Smooth muscle cell of the brain vasculature (primary cell): Measurements from ENCODE around the gene MAPRE2.

Source experiments
- DNase-seq: peaks from one replicate; pipeline ENCODE4 v3.0.0-alpha.2; 2012; ENCODE audit warnings: low read depth, low spot score

The MAPRE2 gene

DNA sequence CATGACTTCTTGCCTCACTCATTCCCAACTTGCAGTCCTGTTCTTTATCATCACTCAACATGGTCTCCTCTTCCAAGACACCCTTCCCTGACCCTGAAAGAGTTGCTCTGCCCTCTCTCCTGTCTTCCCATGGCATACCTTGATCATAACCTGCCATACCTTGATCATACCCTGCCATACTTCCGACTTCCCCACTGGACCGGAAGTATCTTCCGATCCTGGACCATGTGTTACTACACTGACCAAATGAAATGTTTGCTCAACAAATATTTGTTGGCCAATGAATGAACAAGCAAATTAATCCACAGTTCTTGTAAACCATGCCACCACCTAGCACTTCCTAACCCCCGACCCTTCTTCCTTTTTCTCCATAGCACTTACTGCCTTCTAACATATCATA lies 138.7 kb downstream of the MAPRE2 start:
- DNase-seq: no peak

DNA sequence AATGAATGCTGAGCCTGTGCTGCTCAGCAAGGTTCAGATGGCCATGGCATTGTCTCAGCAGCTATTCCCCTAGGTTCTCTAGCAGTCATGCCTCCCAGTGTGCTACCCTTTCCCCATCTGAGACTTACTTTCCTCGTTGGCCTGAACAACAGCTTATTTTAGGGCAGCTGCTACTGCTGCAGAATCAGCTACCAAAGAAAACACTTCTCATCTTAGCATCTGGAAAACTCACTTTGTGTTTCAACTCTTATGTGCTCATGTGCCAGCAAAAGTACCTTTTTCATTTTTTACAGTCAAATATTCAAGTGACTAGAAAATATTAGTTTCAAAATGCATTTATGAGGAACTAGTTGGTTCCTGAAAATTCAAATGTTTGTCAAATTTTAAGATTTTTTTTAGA lies 139.2 kb downstream of the MAPRE2 start:
- no peak for DNase-seq

GRCh38 chr18:35182151-35182550 lies 140.9 kb downstream of the MAPRE2 start:
- no peak for DNase-seq

DNA sequence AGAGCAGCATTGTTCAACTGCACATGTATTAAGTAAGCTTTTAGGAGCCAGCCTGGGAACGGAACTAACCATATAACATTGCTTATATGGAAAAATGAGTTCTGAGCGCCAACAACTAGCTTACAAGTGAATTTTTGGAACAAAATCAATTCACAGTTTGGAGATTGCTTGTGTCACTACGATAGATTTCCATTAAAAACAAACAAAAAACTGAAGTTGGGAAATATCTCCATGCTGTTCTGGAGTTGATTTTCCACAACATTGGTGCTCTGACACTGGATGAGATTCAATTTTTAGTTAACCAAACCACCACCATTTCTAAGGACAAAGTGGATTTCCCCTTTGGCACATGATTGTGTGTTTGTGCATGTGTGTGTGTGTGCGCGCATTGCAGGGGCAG lies 142.7 kb downstream of the MAPRE2 start:
- DNase-seq: no peak

- no peak for DNase-seq
Measured at GRCh38 chr18:35185771-35186170, 144.6 kb downstream of the MAPRE2 start.

GRCh38 chr18:35186291-35187034 lies 145.2 kb downstream of the MAPRE2 start:
- no peak for DNase-seq

DNA sequence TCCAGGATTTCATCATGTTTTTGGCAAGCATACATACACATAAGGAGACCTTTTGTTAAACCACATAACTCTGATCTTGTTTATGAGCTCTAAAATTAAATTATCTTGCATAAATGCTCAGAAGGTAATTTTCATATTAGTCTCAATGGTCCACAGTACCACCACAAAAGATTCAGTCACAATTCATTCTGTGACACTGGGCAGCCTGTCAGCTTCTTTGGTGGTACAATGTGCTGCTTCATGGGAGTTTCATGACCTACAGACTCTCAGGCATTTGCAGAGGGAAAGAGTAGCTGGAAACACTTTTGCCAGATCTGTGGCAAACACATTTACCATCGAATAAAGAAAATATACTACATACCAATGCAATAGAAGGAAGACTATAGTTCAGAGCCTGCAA lies 148.3 kb downstream of the MAPRE2 start:
- no peak for DNase-seq

GRCh38 chr18:35190948-35191697 lies 149.9 kb downstream of the MAPRE2 start:
- no peak for DNase-seq

DNA sequence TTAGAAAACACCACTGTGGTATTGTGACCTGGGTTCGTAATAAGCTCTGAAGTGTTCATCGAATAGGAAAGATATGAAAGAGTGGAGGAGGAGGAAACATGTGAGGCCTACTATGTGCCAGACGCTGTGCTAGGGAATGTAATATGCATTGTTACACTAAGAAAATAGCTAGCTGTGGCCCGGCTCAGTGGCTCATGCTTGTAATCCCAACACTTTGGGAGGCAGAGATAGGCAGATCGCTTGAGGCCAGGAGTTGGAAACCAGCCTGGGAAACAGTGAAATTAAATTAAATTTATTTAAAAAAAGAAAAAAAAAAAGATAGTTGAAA lies 150.4 kb downstream of the MAPRE2 start:
- DNase-seq: no peak

DNA sequence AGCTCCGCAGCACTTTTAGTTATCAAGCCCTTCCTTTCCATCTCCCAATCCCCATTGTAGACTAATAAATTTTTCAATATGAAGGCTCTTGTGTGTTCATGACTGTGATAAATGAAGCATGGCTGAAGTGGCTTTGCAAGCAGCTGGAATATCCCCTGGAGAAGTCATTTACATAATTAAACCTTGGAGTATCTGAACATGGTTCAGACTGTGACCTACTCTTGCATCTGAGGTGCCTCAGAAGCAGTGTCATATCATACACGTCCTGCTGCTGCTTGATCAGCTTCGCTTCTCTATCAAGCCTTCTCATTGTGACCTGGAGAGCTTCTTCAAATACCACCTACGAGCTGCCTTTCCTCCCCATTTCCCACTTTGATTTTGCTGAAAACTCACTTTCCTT lies 151.2 kb downstream of the MAPRE2 start:
- DNase-seq: no peak
